ENCODE results near the gene PCBP2.

- TF ChIP-seq POLR2A (IDR thresholded peaks at IDR 0.05) = no peak
- TF ChIP-seq, protein P1, sequence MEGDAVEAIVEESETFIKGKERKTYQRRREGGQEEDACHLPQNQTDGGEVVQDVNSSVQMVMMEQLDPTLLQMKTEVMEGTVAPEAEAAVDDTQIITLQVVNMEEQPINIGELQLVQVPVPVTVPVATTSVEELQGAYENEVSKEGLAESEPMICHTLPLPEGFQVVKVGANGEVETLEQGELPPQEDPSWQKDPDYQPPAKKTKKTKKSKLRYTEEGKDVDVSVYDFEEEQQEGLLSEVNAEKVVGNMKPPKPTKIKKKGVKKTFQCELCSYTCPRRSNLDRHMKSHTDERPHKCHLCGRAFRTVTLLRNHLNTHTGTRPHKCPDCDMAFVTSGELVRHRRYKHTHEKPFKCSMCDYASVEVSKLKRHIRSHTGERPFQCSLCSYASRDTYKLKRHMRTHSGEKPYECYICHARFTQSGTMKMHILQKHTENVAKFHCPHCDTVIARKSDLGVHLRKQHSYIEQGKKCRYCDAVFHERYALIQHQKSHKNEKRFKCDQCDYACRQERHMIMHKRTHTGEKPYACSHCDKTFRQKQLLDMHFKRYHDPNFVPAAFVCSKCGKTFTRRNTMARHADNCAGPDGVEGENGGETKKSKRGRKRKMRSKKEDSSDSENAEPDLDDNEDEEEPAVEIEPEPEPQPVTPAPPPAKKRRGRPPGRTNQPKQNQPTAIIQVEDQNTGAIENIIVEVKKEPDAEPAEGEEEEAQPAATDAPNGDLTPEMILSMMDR (IDR thresholded peaks at IDR 0.05) = no peak
Measured at GRCh38 chr12:53505086-53505485, 53.2 kb downstream of the PCBP2 start.

All from right lobe of liver (tissue), 4 donors.